Measurements from ENCODE around the gene ZDHHC14.

DNA sequence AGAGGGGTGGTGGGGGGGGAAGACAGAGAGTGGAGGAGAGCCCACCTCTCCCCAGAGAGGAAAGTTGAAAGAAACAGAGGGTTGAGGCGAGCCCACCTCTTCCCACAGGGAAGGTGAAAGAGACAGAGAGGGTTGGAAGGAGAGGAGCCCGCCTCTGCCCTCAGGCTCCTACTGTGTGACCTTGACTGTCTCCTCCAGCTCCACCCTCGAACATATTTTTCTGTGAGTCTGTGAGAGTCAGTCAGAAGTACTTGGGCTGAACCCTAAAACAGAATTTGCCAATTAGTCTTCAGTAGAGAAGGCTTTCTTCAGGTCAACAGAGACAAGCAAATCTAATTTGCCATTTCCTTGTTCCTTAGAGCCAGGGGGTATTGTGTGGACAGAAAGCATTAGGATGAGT, 288.3 kb downstream of the ZDHHC14 start:
- TF ChIP-seq, protein P1, sequence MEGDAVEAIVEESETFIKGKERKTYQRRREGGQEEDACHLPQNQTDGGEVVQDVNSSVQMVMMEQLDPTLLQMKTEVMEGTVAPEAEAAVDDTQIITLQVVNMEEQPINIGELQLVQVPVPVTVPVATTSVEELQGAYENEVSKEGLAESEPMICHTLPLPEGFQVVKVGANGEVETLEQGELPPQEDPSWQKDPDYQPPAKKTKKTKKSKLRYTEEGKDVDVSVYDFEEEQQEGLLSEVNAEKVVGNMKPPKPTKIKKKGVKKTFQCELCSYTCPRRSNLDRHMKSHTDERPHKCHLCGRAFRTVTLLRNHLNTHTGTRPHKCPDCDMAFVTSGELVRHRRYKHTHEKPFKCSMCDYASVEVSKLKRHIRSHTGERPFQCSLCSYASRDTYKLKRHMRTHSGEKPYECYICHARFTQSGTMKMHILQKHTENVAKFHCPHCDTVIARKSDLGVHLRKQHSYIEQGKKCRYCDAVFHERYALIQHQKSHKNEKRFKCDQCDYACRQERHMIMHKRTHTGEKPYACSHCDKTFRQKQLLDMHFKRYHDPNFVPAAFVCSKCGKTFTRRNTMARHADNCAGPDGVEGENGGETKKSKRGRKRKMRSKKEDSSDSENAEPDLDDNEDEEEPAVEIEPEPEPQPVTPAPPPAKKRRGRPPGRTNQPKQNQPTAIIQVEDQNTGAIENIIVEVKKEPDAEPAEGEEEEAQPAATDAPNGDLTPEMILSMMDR (IDR thresholded peaks at IDR 0.05): no peak
- TF ChIP-seq POLR2A (IDR thresholded peaks at IDR 0.05): no peak

Data from body of pancreas (tissue), 4 donors.